Activated naive CD4-positive, alpha-beta T cell treated with anti-CD3 and anti-CD28 coated beads for 36 hours (primary cell): ENCODE measurements around the gene HSPA12A. TPM values are rescaled to one million over a fixed set of nuclear protein-coding genes. Genes with fewer than 3 reads are reported as not detected.
A peak's percentile ranks its signal among the peaks of the same experiment; 100 is the strongest.

ENCODE experiments used
- CTCF ChIA-PET: fragments of 350-600 bp; sonication (Branson Sonifier 250); formaldehyde crosslinking; loops from one replicate; lab custom pipeline; 2021; ENCODE audit warnings: antibody characterized with exemption; lab: Charles Lee
- DNase-seq: peaks from one replicate; pipeline ENCODE4 v3.0.0-alpha.2; 2020
- H3K27ac Mint-ChIP-seq: one replicate; pipeline ENCODE4 v1.8.0; 2021; ENCODE audit warnings: mild to moderate bottlenecking, mixed read lengths
- H3K27me3 Mint-ChIP-seq: one replicate; pipeline ENCODE4 v1.8.0; 2021; ENCODE audit warnings: low read depth, mixed read lengths
- H3K36me3 Mint-ChIP-seq: one replicate; pipeline ENCODE4 v1.8.0; 2021; ENCODE audit warnings: low read depth, mixed read lengths
- H3K4me1 Mint-ChIP-seq: one replicate; pipeline ENCODE4 v1.8.0; 2021; ENCODE audit warnings: low read depth, mixed read lengths
- H3K4me3 Mint-ChIP-seq: one replicate; pipeline ENCODE4 v1.8.0; 2021; ENCODE audit warnings: mild to moderate bottlenecking, moderate library complexity, mixed read lengths
- H3K9me3 Mint-ChIP-seq: one replicate; pipeline ENCODE4 v1.8.0; 2021; ENCODE audit warnings: mixed read lengths
- intact Hi-C: fragments of 100-400 bp; cut with micrococcal nuclease; formaldehyde crosslinking; loops from one replicate; pipeline ENCODE4 v1.15.1; 2023
- total RNA-seq, 2 experiments: library from RNA; stranded (reverse); gene quantifications; one replicate each; pipeline ENCODE4 v1.2.3, GENCODE V29; 2021

The HSPA12A gene
- total RNA-seq, 2 experiments from 2014 or later = 0.05 TPM; not detected in 1

DNA sequence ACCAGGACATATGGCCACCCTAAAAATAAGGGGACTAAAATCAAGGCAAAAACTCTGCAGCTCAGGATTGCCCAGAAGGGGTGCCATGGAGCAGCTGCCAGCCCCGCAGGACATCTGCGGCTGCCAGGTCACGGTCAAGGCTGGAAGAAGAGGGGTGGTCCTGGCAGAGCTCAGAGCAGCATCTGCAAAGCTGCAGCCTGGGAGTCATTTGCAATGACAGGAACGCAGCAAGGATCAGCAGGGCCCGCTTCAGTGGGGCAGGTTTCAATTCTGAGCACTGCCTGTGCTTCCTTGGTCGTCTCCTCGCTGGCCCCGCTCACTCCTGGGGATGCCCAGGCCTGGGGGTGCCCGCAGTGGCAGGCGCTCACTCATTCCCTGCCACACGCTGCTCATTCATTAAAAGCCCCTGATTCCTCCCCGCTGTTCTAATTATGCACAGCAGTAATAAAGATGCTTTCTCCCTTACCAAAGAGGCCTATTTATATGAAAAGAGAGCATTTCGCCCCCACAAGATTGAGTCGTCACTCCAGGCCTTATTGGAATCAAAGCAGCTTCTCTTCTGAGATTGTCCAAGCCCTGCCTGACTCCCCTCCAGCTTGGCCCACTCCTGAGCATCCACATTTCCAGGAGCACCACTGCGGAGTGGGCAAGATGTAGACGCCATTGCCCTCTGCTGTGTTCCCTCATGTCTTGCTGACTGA is 4.6 kb downstream of the HSPA12A start:
- H3K4me1 Mint-ChIP-seq = no peaks in the 10 kb centered on the region
- no peak overlapping the region for H3K27ac Mint-ChIP-seq
- CTCF ChIA-PET = interaction anchor here (0.5 to 0.6 kb wide), 2 partner anchors 15 to 1636 kb away, joined by 3 read pairs; no protein-coding TSS in a partner anchor
- H3K36me3 Mint-ChIP-seq = no peaks in the 10 kb centered on the region
- no peak overlapping the region for H3K4me3 Mint-ChIP-seq
- DNase-seq = no peak
- H3K9me3 Mint-ChIP-seq = peaks cover 2% of the 10 kb centered on the region
- H3K27me3 Mint-ChIP-seq = peaks cover 65% of the 10 kb centered on the region
- intact Hi-C loops = no loop called here

DNA sequence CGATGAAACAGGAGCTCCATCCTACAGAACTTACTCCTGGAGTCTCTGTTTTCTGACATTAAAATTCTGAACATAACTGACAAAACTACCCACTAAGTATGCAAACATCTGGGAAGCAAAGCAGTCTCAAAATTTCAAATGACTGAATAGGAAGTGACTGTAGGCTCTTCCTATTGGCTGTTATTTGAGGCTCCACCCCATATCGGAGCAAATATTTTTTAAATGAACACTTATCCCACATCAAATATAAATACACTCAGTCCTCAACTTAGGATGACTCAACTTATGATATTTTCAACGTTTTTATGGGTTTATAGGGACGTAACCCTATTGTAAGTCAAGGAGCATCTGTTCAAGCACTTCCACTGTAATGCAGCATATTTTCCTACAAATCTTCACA is 8.8 kb downstream of the HSPA12A start:
- DNase-seq = no peak
- Mint-ChIP-seq H3K4me1 (no peaks in the 10 kb centered on the region), H3K27me3 (peaks cover 69% of the 10 kb centered on the region), H3K9me3 (peaks cover 2% of the 10 kb centered on the region), H3K36me3 (no peaks in the 10 kb centered on the region), H3K27ac (no peak overlapping the region), H3K4me3 (no peak overlapping the region)
- intact Hi-C loops = no loop called here
- CTCF ChIA-PET = interaction anchor here (1.0 to 2.3 kb wide), 2 partner anchors 36 to 54 kb away, joined by 3 to 8 read pairs; no protein-coding TSS in a partner anchor

DNA sequence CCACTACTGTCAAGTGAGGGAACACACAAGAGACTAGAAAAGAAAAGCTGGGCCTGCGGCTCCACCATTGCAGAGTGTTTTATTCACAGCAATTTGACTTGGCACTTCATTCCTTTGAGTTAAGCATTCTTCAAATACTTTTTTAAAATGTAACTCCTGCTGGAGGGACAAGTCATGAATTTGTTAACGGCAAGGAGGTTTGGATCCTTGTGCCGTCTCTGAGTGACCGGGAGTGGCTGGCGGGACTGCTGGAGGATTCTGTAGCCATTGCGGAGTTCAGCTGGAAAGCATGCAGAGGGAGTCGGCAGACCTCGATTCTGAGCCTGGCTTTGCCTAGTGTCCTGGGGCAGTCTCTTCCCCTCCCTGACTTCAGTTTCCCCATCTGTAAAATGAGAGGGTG is 9.8 kb downstream of the HSPA12A start:
- intact Hi-C loops = no loop called here
- DNase-seq = no peak
- Mint-ChIP-seq H3K4me3 (no peak overlapping the region), H3K4me1 (no peaks in the 10 kb centered on the region), H3K36me3 (no peaks in the 10 kb centered on the region), H3K27me3 (peaks cover 68% of the 10 kb centered on the region), H3K27ac (no peak overlapping the region), H3K9me3 (peaks cover 2% of the 10 kb centered on the region)
- CTCF ChIA-PET = no interaction called here

DNA sequence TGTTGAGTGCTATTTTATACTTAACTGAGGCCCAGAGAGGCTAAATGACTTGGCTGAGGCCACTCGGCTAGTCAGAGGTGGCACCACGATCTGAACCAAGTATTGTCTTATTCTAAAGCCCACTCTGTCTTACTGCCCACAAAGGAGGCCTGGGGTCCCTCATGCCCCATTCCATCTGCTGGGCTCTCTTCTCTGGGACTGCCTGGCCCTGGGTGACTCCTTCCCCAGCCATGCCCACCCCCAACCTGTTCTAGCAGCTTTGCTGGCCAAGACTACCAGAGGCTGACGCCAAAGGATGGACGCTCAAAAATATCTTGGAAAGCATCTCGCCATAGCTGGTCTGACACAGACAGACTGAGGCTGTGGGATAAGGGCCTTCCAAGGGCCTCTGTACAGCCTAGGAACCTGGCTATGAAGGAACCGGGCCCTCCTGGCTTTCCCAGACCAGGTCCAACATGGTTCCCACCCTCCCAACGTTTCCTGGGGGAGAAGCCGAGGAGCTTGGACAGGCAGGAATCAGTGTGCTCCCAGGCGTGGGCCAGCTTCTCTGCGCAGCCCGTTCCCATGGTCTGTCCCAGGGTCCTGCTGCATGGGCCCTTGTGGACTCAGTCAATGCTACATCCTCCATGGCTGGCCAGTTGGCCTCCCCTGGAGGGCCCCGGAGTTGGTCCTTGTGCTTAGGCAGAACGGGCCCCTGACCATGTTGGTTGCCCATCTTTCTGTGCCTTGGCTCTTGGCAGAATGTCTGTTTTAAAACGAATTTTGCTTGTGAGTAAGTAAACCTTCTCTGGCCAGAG is 11.7 kb downstream of the HSPA12A start:
- H3K27ac Mint-ChIP-seq = no peak overlapping the region
- peaks cover 69% of the 10 kb centered on the region for H3K27me3 Mint-ChIP-seq

DNA sequence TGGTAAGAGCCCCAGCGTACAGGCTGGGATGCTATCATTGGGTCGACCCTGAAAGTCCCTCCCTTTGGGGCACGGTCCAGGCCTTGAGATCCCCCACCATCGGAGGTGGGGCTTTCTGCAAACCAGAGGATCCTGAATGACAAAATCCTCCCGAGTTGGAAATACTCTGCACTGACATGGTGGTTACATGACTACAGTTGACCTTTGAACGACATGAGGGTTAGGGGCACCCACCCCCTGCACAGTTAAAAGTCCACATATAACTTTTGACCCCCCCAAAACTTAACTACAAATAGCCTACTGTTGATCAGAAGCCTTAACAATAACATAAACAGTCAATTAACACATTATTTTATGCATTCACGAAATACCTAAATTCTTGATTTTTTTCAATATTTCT is 13.1 kb downstream of the HSPA12A start:
- Mint-ChIP-seq H3K9me3 (no peaks in the 10 kb centered on the region), H3K27me3 (peaks cover 66% of the 10 kb centered on the region), H3K4me3 (no peak overlapping the region), H3K4me1 (peaks cover 17% of the 10 kb centered on the region), H3K36me3 (no peaks in the 10 kb centered on the region), H3K27ac (no peak overlapping the region)
- DNase-seq = no peak
- intact Hi-C loops = no loop called here
- CTCF ChIA-PET = no interaction called here

More for the DNA sequence above, 11.7 kb downstream of the HSPA12A start:
- peaks cover 6% of the 10 kb centered on the region for H3K4me1 Mint-ChIP-seq
- H3K4me3 Mint-ChIP-seq = no peak overlapping the region
- intact Hi-C loops = no loop called here
- no peaks in the 10 kb centered on the region for H3K9me3 Mint-ChIP-seq
- CTCF ChIA-PET = no interaction called here
- no peak for DNase-seq
- H3K36me3 Mint-ChIP-seq = no peaks in the 10 kb centered on the region

DNA sequence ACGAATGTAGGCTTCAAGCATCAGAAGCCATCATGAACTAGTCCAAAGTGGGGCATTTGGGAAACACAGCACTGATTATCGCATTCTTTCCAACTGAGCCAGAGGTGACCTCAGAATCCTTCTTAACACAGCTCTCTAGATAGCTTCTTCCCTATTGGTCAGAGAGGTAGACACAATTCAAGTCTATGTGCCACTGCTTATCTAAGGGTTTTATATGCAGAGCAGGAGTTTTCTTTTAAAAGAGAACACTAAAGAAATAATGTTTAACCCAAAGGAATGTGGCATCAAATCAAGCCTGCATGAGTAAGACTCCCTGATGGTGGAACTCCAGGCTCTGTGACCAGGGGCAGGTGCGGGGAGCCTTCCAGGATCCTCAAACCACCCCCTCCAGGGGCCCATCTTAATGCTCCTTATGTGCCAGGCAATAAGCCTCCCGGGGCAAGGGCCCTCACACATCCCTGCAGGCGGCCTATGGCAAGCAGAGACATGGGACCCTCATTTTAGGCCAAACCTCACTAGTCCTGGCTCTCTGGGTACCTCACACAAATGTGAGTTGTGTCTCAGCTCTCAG is 13.8 kb downstream of the HSPA12A start:
- Mint-ChIP-seq H3K4me3 (no peak overlapping the region), H3K4me1 (peaks cover 22% of the 10 kb centered on the region), H3K36me3 (no peaks in the 10 kb centered on the region), H3K9me3 (no peaks in the 10 kb centered on the region), H3K27ac (no peak overlapping the region), H3K27me3 (peaks cover 63% of the 10 kb centered on the region)
- CTCF ChIA-PET = no interaction called here
- intact Hi-C loops = no loop called here
- DNase-seq = no peak

DNA sequence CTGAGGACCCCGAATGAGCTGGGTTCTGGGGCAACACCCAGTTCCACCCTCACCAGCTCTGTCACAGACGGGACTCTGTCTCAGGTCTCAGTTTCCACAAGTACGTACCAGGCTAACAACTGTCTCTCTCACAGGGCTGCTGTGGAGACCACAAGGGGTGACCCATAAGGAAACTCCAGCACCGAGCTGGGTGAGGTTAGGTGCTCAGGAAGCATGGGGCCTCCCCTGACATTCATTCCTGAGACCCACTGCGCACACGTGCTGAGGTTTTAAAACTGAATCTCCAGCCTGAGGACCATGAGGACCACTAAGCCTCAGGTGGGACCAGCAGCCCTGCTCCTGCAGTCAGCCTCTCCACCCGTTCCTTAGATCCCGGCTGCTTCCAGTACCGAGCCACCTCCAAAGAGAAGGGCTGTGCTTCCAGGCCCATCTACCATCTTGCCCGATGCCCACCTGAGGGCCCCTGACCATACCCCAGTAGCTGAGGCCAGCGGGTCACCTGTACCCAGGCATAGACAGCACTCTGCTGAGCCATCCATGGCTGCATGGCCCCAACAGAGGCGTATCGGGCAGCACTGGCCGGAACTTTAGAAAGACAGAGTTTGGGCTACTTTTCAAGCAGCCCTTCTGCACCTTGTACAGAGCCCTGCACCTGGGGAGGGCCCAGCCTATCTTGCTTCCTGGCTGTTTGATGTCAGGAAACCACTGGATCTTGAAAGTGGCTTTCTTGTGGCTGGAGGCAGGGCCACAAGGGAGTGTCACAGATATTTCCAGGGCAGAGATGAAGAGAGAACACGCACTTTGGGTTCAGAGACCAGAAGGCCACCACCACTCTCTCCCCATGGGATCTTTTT is 18.7 kb downstream of the HSPA12A start:
- DNase-seq = peak; percentile 58
- intact Hi-C loops = loop anchor here (2.0 kb wide), 1 partner anchor 63 kb away; no protein-coding TSS in a partner anchor
- no peak overlapping the region for H3K27ac Mint-ChIP-seq
- no peak overlapping the region for H3K4me3 Mint-ChIP-seq
- CTCF ChIA-PET = no interaction called here
- peaks cover 41% of the 10 kb centered on the region for H3K4me1 Mint-ChIP-seq
- no peaks in the 10 kb centered on the region for H3K36me3 Mint-ChIP-seq
- H3K27me3 Mint-ChIP-seq = peaks cover 70% of the 10 kb centered on the region
- no peaks in the 10 kb centered on the region for H3K9me3 Mint-ChIP-seq

DNA sequence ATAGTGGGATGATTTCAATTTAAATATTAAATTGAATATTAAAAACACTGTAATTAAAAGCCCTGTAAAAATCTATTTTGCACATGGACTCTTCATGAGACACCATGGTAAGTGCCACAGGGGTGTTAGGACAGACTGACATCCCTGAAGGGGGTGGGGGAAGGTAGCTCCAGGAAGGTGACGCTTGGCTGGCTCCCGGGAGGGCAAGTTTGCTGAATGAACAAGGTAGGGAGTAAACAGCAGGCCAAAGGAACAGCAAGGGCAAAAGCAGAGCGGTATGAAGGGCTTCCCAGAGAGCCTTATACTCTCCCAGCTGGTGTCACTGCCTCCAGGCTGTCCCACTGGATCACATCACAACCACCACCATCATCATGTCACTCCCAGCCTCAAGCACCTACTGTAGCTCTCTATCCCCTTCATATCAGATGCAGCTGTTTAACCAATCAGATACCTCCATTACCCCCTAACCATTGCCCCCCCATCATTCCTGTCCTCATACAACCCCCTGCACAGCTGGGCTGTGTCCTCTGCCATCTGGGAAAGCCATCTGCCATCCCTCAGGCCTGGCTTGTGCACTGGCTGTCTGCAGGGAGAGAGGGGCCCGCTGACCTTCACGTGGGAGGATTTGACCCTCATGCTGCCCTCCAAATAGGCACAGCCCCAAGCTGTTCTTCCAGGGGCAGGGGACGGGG is 19.5 kb downstream of the HSPA12A start:
- DNase-seq = no peak
- intact Hi-C loops = loop anchor here (2.0 kb wide), 1 partner anchor 64 kb away; no protein-coding TSS in a partner anchor
- Mint-ChIP-seq H3K36me3 (no peaks in the 10 kb centered on the region), H3K4me1 (peaks cover 41% of the 10 kb centered on the region), H3K27me3 (peaks cover 70% of the 10 kb centered on the region), H3K27ac (no peak overlapping the region), H3K9me3 (no peaks in the 10 kb centered on the region), H3K4me3 (no peak overlapping the region)
- CTCF ChIA-PET = interaction anchor here (0.6 kb wide), 1 partner anchor 15 kb away, joined by 3 read pairs; no protein-coding TSS in a partner anchor

DNA sequence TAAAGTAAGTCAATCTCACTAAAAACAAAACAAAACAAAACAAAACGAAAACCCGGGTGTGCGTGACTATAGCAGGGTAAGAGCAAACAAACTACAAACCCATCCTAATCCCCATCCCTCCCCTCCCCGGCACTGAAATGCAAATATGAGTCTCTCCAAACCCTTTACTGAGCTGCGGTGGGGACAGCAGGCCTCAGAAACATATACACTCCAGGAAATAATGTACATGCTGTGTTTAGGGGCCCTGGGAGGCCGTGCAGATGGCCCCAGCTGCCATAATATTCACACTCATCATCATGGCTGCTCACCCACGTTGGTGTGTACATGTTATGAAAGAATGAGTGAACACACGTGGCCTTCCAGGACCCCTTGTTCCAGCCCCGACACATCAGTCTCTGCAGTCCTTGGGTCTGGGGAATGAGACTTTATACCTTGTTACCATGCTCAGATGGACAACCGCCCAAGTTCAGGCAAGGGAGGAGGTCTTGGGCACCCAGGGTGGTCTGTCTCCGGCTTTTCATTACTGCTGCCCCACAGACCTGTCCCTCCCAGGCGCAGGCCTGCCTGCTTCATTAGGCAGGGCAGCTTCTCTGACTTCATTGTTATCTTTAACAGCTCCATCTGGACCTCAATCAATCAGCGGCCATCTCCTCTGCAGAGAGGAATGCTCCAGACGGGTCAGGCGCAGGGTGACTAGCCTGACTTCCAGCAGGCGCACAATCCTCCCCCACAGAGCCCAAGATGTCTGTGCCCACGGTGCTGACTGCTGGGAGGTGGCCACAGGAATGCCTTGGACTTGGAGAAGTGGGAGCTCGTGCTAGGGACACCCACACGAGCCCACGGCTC is 20.6 kb downstream of the HSPA12A start:
- no peaks in the 10 kb centered on the region for H3K9me3 Mint-ChIP-seq
- H3K36me3 Mint-ChIP-seq = no peaks in the 10 kb centered on the region
- peaks cover 70% of the 10 kb centered on the region for H3K27me3 Mint-ChIP-seq
- no peak overlapping the region for H3K27ac Mint-ChIP-seq
- DNase-seq = no peak
- CTCF ChIA-PET = interaction anchor here (1.3 kb wide), 1 partner anchor 66 kb away, joined by 5 read pairs; no protein-coding TSS in a partner anchor
- H3K4me1 Mint-ChIP-seq = peaks cover 41% of the 10 kb centered on the region
- no peak overlapping the region for H3K4me3 Mint-ChIP-seq
- intact Hi-C loops = loop anchor here (2.0 kb wide), 1 partner anchor 65 kb away; no protein-coding TSS in a partner anchor

DNA sequence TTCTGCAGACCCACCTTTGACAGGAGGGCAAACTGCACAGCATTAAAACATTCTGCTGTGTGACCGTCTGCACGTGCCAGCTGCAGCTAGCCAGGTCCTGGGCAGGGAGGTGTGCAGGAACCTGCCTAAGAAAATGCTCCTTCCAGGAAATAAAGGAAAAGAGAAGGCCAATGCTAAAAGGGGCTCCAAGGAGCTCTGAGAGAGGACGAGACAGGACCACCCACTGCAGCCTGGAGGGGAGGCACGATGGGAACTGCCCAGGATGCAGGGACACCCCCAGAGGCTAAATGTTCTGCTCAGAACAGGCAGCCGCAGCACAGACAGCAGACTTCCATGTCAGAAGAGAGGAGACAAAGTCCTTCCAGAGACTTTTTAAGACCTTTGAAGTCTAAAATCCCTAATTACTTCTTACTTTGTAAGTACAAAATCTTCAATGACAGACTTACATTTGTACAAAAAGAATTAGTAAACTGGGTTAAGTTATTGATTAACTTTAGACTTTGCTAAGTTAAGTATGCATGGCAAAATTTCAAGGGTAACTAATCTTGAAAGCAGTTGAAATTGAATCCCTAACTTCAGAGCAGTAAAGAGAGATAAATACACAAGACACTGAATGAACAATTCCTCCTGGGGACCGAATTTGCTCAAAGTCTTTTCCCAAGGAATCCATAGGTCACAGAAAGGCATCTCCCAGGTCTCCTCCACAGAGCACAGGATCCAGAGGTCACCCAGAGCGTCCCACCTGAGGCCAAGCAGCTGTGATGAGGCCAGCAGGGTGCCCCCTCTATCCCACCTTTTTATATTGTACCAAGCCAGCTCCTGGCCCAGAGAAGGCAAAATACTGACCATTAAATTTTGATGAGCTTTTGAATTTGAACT is 21.5 kb downstream of the HSPA12A start:
- H3K36me3 Mint-ChIP-seq = no peaks in the 10 kb centered on the region
- peaks cover 68% of the 10 kb centered on the region for H3K27me3 Mint-ChIP-seq
- no peak overlapping the region for H3K4me3 Mint-ChIP-seq
- no peaks in the 10 kb centered on the region for H3K9me3 Mint-ChIP-seq
- CTCF ChIA-PET = interaction anchor here (1.3 kb wide), 1 partner anchor 67 kb away, joined by 5 read pairs; no protein-coding TSS in a partner anchor
- DNase-seq = no peak
- H3K27ac Mint-ChIP-seq = no peak overlapping the region
- intact Hi-C loops = no loop called here
- H3K4me1 Mint-ChIP-seq = peaks cover 35% of the 10 kb centered on the region
